Erythroblast (primary cell): Measurements from ENCODE around the gene CASR.

Source experiments
- GATA1 ChIP-seq: IDR thresholded peaks from 2 replicates; pipeline ENCODE4 v1.6.1; 2011; ENCODE audit warnings: low read depth, mild to moderate bottlenecking, control low read depth, low read length, moderate library complexity
- POLR2A ChIP-seq: IDR thresholded peaks from 2 replicates; pipeline ENCODE4 v1.6.1; 2011; ENCODE audit warnings: mild to moderate bottlenecking, low read length

- TF ChIP-seq POLR2A, result no peak
- no peak for TF ChIP-seq GATA1
These were observed 116.5 kb downstream of the CASR start for GRCh38 chr3:122299872-122300460.
